ENCODE data around the gene SEC63. TPM values are rescaled to one million over a fixed set of nuclear protein-coding genes. Genes with fewer than 3 reads are reported as not detected.
"Not testable (repeated sequence)": the region's sequence is repeated elsewhere in the genome, so short reads cannot be mapped to it uniquely, and the experiment has no call there.

SEC63 gene
- total RNA-seq, 1 donor from 2014 or later = 40.7 TPM

DNA sequence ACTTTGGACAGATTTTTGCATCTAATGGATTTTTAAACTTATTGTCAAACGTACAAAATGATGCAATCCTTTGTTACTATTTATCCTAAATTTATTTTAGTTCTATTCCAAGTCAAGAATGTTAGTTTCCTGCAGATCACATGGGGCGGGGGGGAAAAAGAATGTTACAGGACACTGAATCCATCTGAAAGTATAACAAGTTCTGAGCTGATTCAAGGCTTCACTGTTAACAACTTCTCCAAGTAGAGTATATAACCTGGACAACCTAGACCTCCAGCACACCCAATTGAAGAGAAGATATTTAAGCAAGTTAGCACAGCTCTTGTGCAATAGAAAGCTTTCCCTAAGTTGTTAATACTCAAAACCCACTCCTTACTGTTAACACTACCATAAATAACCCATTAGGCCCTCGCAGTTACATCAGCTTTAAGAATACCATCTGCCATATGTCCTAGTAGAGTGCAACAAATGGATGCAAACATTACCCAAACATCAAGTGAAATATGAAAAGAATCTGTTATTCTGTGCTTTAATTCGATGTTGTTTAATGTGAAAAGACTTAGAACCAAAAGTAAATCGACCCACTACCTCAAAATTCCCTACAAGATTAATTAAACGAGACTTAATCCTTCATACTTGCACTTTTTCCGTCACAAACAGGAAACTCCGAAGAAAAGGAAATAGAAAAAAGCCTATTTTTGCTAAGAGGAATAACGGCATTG, 1.3 kb downstream of the SEC63 start:
- peaks cover 7 to 16% (median 11%) of the 10 kb centered on the region in 3 donors for H3K4me1 ChIP-seq (ENCODE audit: control insufficient read depth in 3 of 3, insufficient read depth in 3 of 3, low read length in 3 of 3)
- peak overlapping the region; percentile 88 for H3K27ac ChIP-seq (ENCODE audit: low read depth, low read length)
- H3K4me3 ChIP-seq (ENCODE audit: low read length in 3 of 3) = peak overlapping the region; percentile 94 to 97 (median 97)
- H3K27me3 ChIP-seq (ENCODE audit: control insufficient read depth in 3 of 3, insufficient read depth in 3 of 3, low read length in 3 of 3) = no peaks in the 10 kb centered on the region
- peak overlapping the region; percentile 90 to 95 (median 92) for H3K9ac ChIP-seq (ENCODE audit: low read depth in 1 of 3, low read length in 3 of 3)
- no peaks in the 10 kb centered on the region for H3K36me3 ChIP-seq (ENCODE audit: control insufficient read depth in 3 of 3, insufficient read depth in 3 of 3, low read length in 3 of 3)
- H3K9me3 ChIP-seq (ENCODE audit: control insufficient read depth in 3 of 3, low read length in 3 of 3) = no peaks in the 10 kb centered on the region

- H3K9ac ChIP-seq (ENCODE audit: low read depth in 1 of 3, low read length in 3 of 3) = peak overlapping the region in 1 of 3 donors; percentile 95
- peaks cover 7 to 16% (median 11%) of the 10 kb centered on the region in 3 donors for H3K4me1 ChIP-seq (ENCODE audit: control insufficient read depth in 3 of 3, insufficient read depth in 3 of 3, low read length in 3 of 3)
- no peaks in the 10 kb centered on the region for H3K9me3 ChIP-seq (ENCODE audit: control insufficient read depth in 3 of 3, low read length in 3 of 3)
- H3K27ac ChIP-seq (ENCODE audit: low read depth, low read length) = no peak overlapping the region
- no peaks in the 10 kb centered on the region for H3K27me3 ChIP-seq (ENCODE audit: control insufficient read depth in 3 of 3, insufficient read depth in 3 of 3, low read length in 3 of 3)
- H3K36me3 ChIP-seq (ENCODE audit: control insufficient read depth in 3 of 3, insufficient read depth in 3 of 3, low read length in 3 of 3) = no peaks in the 10 kb centered on the region
- peak overlapping the region in 2 of 3 donors; percentile 94 to 97 for H3K4me3 ChIP-seq (ENCODE audit: low read length in 3 of 3)
These were observed 1.8 kb downstream of the SEC63 start for GRCh38 chr6:107956181-107956580.

GRCh38 chr6:107953858-107954414, 4.1 kb downstream of the SEC63 start:
- not testable (repeated sequence) for H3K36me3 ChIP-seq (ENCODE audit: control insufficient read depth in 3 of 3, insufficient read depth in 3 of 3, low read length in 3 of 3); H3K4me3 ChIP-seq (ENCODE audit: low read length in 3 of 3); H3K9me3 ChIP-seq (ENCODE audit: control insufficient read depth in 3 of 3, low read length in 3 of 3); H3K27me3 ChIP-seq (ENCODE audit: control insufficient read depth in 3 of 3, insufficient read depth in 3 of 3, low read length in 3 of 3); H3K27ac ChIP-seq (ENCODE audit: low read depth, low read length); H3K9ac ChIP-seq (ENCODE audit: low read depth in 1 of 3, low read length in 3 of 3)
- peaks cover 5 to 16% (median 7%) of the 10 kb centered on the region in 3 donors for H3K4me1 ChIP-seq (ENCODE audit: control insufficient read depth in 3 of 3, insufficient read depth in 3 of 3, low read length in 3 of 3)

DNA sequence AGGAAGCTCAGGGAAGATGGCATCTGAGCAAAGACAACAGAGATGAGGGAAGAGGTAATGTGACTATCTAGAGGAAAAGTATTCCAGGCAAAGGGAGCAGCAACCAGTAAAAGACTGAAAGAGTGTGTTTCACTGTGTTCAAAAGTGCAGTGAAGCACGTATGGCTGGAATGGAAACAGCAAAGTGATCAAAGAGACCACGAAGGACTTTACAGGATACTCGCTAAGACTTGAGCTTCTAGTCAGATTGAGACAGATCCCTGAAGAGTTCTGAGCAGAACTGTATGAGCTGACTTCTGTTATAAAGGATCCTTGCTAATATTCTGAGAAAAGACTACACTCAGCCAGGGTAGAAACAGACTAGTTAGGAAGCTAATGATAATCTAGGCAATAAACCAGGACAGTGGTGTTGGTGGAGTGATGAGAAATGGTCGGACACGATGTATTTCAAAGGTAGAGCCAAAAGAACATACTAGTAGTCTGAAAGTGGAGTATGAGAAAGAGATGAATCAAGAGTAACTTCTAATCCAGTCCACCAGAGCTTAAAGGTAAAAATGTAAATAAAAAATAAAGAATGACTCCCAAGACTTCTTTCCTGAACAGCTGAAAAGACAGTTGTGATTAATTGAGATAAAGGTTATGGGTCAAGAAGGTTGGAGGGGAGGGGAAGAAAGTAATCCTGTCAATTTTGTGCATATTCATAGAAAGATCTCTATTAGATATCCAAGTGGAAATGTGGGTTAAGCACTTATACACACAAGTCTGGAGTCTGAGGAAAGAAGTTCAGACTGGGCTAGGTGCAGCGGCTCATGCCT, 14.2 kb downstream of the SEC63 start:
- Histone ChIP-seq H3K9me3 (ENCODE audit: control insufficient read depth in 3 of 3, low read length in 3 of 3) (no peaks in the 10 kb centered on the region), H3K27me3 (ENCODE audit: control insufficient read depth in 3 of 3, insufficient read depth in 3 of 3, low read length in 3 of 3) (no peaks in the 10 kb centered on the region), H3K9ac (ENCODE audit: low read depth in 1 of 3, low read length in 3 of 3) (no peak overlapping the region), H3K27ac (ENCODE audit: low read depth, low read length) (no peak overlapping the region), H3K36me3 (ENCODE audit: control insufficient read depth in 3 of 3, insufficient read depth in 3 of 3, low read length in 3 of 3) (no peaks in the 10 kb centered on the region), H3K4me1 (ENCODE audit: control insufficient read depth in 3 of 3, insufficient read depth in 3 of 3, low read length in 3 of 3) (peaks cover 2 to 7% (median 6%) of the 10 kb centered on the region in 3 donors), H3K4me3 (ENCODE audit: low read length in 3 of 3) (no peak overlapping the region)

- Histone ChIP-seq H3K4me1 (ENCODE audit: control insufficient read depth in 3 of 3, insufficient read depth in 3 of 3, low read length in 3 of 3) (peaks cover 2 to 7% (median 6%) of the 10 kb centered on the region in 3 donors), H3K4me3 (ENCODE audit: low read length in 3 of 3) (no peak overlapping the region), H3K27ac (ENCODE audit: low read depth, low read length) (no peak overlapping the region), H3K36me3 (ENCODE audit: control insufficient read depth in 3 of 3, insufficient read depth in 3 of 3, low read length in 3 of 3) (no peaks in the 10 kb centered on the region), H3K27me3 (ENCODE audit: control insufficient read depth in 3 of 3, insufficient read depth in 3 of 3, low read length in 3 of 3) (no peaks in the 10 kb centered on the region), H3K9me3 (ENCODE audit: control insufficient read depth in 3 of 3, low read length in 3 of 3) (no peaks in the 10 kb centered on the region), H3K9ac (ENCODE audit: low read depth in 1 of 3, low read length in 3 of 3) (no peak overlapping the region)
These were observed 15.9 kb downstream of the SEC63 start for GRCh38 chr6:107942142-107942541.

DNA sequence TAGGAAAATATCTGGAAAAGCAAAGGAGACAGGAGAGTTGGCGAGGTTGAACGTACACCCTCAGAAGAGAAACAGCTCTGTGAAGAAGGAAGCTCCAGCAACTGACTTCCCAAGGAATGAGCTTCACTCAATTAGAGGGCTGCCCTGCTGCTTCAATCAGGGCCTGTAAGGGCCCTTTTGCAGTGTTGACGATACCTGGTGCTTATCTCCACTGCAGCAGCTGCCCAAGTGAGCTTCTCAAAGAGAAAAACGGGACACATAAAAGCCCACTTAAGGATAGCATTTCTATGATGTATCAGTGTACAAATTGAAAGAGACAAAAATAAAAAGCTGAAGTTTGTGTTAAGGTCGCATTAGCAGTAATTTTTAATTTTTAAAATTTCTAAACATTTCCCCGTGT, 16.4 kb downstream of the SEC63 start:
- H3K27me3 ChIP-seq (ENCODE audit: control insufficient read depth in 3 of 3, insufficient read depth in 3 of 3, low read length in 3 of 3) = no peaks in the 10 kb centered on the region
- H3K4me3 ChIP-seq (ENCODE audit: low read length in 3 of 3) = no peak overlapping the region
- H3K4me1 ChIP-seq (ENCODE audit: control insufficient read depth in 3 of 3, insufficient read depth in 3 of 3, low read length in 3 of 3) = peaks cover 2 to 7% (median 6%) of the 10 kb centered on the region in 3 donors
- H3K27ac ChIP-seq (ENCODE audit: low read depth, low read length) = no peak overlapping the region
- no peak overlapping the region for H3K9ac ChIP-seq (ENCODE audit: low read depth in 1 of 3, low read length in 3 of 3)
- no peaks in the 10 kb centered on the region for H3K36me3 ChIP-seq (ENCODE audit: control insufficient read depth in 3 of 3, insufficient read depth in 3 of 3, low read length in 3 of 3)
- no peaks in the 10 kb centered on the region for H3K9me3 ChIP-seq (ENCODE audit: control insufficient read depth in 3 of 3, low read length in 3 of 3)

GRCh38 chr6:107941199-107941598, 16.8 kb downstream of the SEC63 start:
- Histone ChIP-seq H3K27ac (ENCODE audit: low read depth, low read length) (no peak overlapping the region), H3K9me3 (ENCODE audit: control insufficient read depth in 3 of 3, low read length in 3 of 3) (no peaks in the 10 kb centered on the region), H3K36me3 (ENCODE audit: control insufficient read depth in 3 of 3, insufficient read depth in 3 of 3, low read length in 3 of 3) (no peaks in the 10 kb centered on the region), H3K4me1 (ENCODE audit: control insufficient read depth in 3 of 3, insufficient read depth in 3 of 3, low read length in 3 of 3) (peaks cover 2 to 7% (median 6%) of the 10 kb centered on the region in 3 donors), H3K27me3 (ENCODE audit: control insufficient read depth in 3 of 3, insufficient read depth in 3 of 3, low read length in 3 of 3) (no peaks in the 10 kb centered on the region), H3K4me3 (ENCODE audit: low read length in 3 of 3) (no peak overlapping the region), H3K9ac (ENCODE audit: low read depth in 1 of 3, low read length in 3 of 3) (no peak overlapping the region)

DNA sequence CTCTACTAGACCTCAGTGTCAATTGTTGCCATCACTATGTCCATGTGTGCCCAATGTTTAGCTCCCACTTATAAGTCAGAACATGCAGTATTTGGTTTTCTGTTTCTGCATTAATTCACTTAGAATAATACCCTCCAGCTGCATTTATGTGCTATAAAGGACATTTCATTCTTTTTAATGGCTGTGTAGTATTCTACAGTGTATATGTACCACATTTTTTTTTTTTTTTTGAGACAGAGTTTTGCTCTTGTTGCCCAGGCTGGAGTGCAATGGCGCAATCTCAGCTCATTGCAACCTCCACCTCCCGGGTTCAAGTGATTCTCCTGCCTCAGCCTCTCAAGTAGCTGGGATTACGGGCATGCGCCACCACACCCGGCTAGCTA, 21.1 kb downstream of the SEC63 start:
- not testable (repeated sequence) for H3K27me3 ChIP-seq (ENCODE audit: control insufficient read depth in 3 of 3, insufficient read depth in 3 of 3, low read length in 3 of 3); H3K4me3 ChIP-seq (ENCODE audit: low read length in 3 of 3); H3K4me1 ChIP-seq (ENCODE audit: control insufficient read depth in 3 of 3, insufficient read depth in 3 of 3, low read length in 3 of 3); H3K36me3 ChIP-seq (ENCODE audit: control insufficient read depth in 3 of 3, insufficient read depth in 3 of 3, low read length in 3 of 3); H3K9me3 ChIP-seq (ENCODE audit: control insufficient read depth in 3 of 3, low read length in 3 of 3); H3K9ac ChIP-seq (ENCODE audit: low read depth in 1 of 3, low read length in 3 of 3); H3K27ac ChIP-seq (ENCODE audit: low read depth, low read length)

DNA sequence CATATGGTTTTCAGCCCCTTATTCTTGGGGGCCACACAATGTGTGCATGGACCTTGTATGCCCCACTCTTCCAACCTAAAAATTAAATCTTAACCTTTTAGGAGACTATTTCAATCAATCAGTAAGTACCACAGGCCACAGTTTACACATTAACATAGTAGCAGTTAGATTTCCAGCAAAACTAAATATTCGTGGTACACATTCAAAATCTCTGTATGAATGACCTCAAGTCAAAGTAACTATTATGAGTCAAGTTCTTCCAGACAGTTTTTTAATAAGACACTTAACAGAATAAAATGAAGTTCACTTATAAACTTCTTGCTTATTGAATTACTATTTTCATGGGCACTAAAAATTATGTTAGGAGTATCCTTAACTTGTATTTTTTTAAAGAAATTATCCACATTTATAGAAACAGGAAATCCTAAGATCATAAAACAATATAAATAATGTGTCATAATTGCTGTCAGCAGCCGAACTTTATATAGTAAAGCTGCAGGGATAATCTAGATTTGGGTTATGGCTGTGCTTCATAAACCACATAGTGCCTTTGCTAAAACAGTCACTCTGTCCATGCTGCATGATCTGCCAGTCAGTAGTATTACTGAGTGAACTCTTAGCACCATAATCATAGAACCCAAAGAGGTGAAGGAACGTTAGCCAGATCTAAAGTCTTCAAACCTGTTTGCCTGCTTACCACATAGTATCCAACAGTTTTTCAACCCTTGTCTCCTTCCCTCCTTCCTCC, 21.7 kb downstream of the SEC63 start:
- Histone ChIP-seq H3K36me3 (ENCODE audit: control insufficient read depth in 3 of 3, insufficient read depth in 3 of 3, low read length in 3 of 3) (no peaks in the 10 kb centered on the region), H3K27ac (ENCODE audit: low read depth, low read length) (no peak overlapping the region), H3K9me3 (ENCODE audit: control insufficient read depth in 3 of 3, low read length in 3 of 3) (peaks cover 0 to 6% (median 4%) of the 10 kb centered on the region in 3 donors), H3K4me1 (ENCODE audit: control insufficient read depth in 3 of 3, insufficient read depth in 3 of 3, low read length in 3 of 3) (no peaks in the 10 kb centered on the region), H3K9ac (ENCODE audit: low read depth in 1 of 3, low read length in 3 of 3) (no peak overlapping the region), H3K27me3 (ENCODE audit: control insufficient read depth in 3 of 3, insufficient read depth in 3 of 3, low read length in 3 of 3) (no peaks in the 10 kb centered on the region), H3K4me3 (ENCODE audit: low read length in 3 of 3) (no peak overlapping the region)
